HCT116 (cell line): ENCODE measurements around the gene MYH15. TPM values are rescaled to one million over a fixed set of nuclear protein-coding genes. Genes with fewer than 3 reads are reported as not detected.

Source experiments
- ATAC-seq: fragments of 200-7000 bp; cut with Tn5 transposase; 2 replicates; pipeline ENCODE4 v1.9.1; 2020; ENCODE audit warnings: mild to moderate bottlenecking, moderate library complexity
- BruUV-seq: library from RNA; stranded (reverse); fragments of 400-500 nt; replicated peaks from 2 replicates; lab custom pipeline; 2021; lab: Mats Ljungman, UMichigan
- CTCF ChIA-PET: fragments of 300-600 bp; sonication (Branson Sonifier 250); formaldehyde crosslinking; loops from one replicate; lab custom pipeline; 2021; ENCODE audit warnings: antibody characterized with exemption; lab: Charles Lee
- POLR2A ChIA-PET: fragments of 300-600, 350-600 bp; sonication (Branson Sonifier 250); formaldehyde crosslinking; loops from one replicate; lab custom pipeline; 2021; ENCODE audit warnings: antibody characterized with exemption; lab: Charles Lee
- RAD21 ChIA-PET, 2 experiments: fragments of 300-600 bp; sonication (Branson Sonifier 250); formaldehyde crosslinking; loops; one replicate each; lab custom pipeline; 2023; ENCODE audit warnings: low total read pairs in 2 of 2; ENCODE audit not compliant: uncharacterized antibody in 2 of 2, unreplicated experiment in 2 of 2, low non-redundant PET in 1 of 2; lab: Charles Lee
- DNase-seq: peaks from one replicate; pipeline ENCODE4 v3.0.0-alpha.2; 2010; ENCODE audit warnings: low read depth, low spot score
- H2AFZ ChIP-seq: fragments of 200-600 bp; shearing (Covaris generic), sonication (generic); 2 replicates; pipeline ENCODE4 v1.6.1; 2017; ENCODE audit warnings: low read depth, mixed run types, mixed read lengths, antibody characterized with exemption, low read length; ENCODE audit not compliant: poor library complexity, severe bottlenecking
- H3K27ac ChIP-seq: 2 replicates; pipeline ENCODE4 v1.5.1; 2012; ENCODE audit warnings: low read depth, low read length
- H3K27me3 ChIP-seq: fragments of 200-600 bp; sonication (generic); 2 replicates; pipeline ENCODE4 v1.6.1; 2016; ENCODE audit warnings: mixed run types, low read length, mixed read lengths; ENCODE audit not compliant: insufficient read depth
- H3K36me3 ChIP-seq, 2 experiments: fragments of 200-500 bp in 1 of 2; fragments of 200-600 bp in 1 of 2; sonication (Bioruptor generic) in 1 of 2; sonication (generic) in 1 of 2; 2 replicates each; pipeline versions ENCODE4 v1.5.1 to v1.6.1; 2014 to 2016; ENCODE audit warnings: low read length in 2 of 2, inconsistent platforms in 1 of 2, mixed read lengths in 1 of 2, mixed run types in 1 of 2; ENCODE audit not compliant: insufficient read depth in 2 of 2, control insufficient read depth in 1 of 2
- H3K4me1 ChIP-seq, 2 experiments: fragments of 200-600 bp in 1 of 2; sonication (generic) in 1 of 2; 2 replicates each; pipeline versions ENCODE4 v1.5.1 to v1.6.1; 2012 to 2017; ENCODE audit warnings: low read length in 2 of 2, inconsistent platforms in 1 of 2, mild to moderate bottlenecking in 1 of 2, mixed read lengths in 1 of 2, mixed run types in 1 of 2, moderate library complexity in 1 of 2; ENCODE audit not compliant: insufficient read depth in 2 of 2, control insufficient read depth in 1 of 2
- H3K4me2 ChIP-seq: fragments of 200-600 bp; sonication (generic); 2 replicates; pipeline ENCODE4 v1.6.1; 2017; ENCODE audit warnings: mixed run types, low read length, mixed read lengths
- H3K4me3 ChIP-seq, 2 experiments: fragments of 200-600 bp in 1 of 2; sonication (generic) in 1 of 2; replicated peaks in 1 of 2; 2 replicates each; pipeline ENCODE4 v1.5.1; 2011 to 2016; ENCODE audit warnings: low read length in 2 of 2, control low read depth in 1 of 2, low read depth in 1 of 2, mild to moderate bottlenecking in 1 of 2, mixed read lengths in 1 of 2, mixed run types in 1 of 2
- H3K79me2 ChIP-seq: fragments of 200-600 bp; sonication (generic); 2 replicates; pipeline ENCODE4 v1.6.1; 2017; ENCODE audit warnings: mild to moderate bottlenecking, mixed run types, low read length, moderate library complexity, mixed read lengths; ENCODE audit not compliant: insufficient read depth
- H3K9ac ChIP-seq: fragments of 200-600 bp; sonication (generic); 2 replicates; pipeline ENCODE4 v1.6.1; 2016; ENCODE audit warnings: low read length, mixed read lengths
- H3K9me2 ChIP-seq: fragments of 200-600 bp; sonication (generic), shearing (Covaris generic); 2 replicates; pipeline ENCODE4 v1.6.1; 2017; ENCODE audit warnings: mixed run types, mild to moderate bottlenecking, moderate library complexity; ENCODE audit not compliant: insufficient read depth
- H3K9me3 ChIP-seq, 2 experiments: fragments of 200-500 bp in 1 of 2; fragments of 200-600 bp in 1 of 2; sonication (Bioruptor generic) in 1 of 2; sonication (generic) in 1 of 2; 2 replicates each; pipeline ENCODE4 v1.6.1; 2014 to 2017; ENCODE audit warnings: low read length in 2 of 2, mixed read lengths in 2 of 2, inconsistent platforms in 1 of 2, low read depth in 1 of 2, mild to moderate bottlenecking in 1 of 2, mixed run types in 1 of 2, moderate library complexity in 1 of 2; ENCODE audit not compliant: control insufficient read depth in 1 of 2, insufficient read depth in 1 of 2
- H4K20me1 ChIP-seq: fragments of 200-600 bp; sonication (generic), shearing (Covaris generic); 2 replicates; pipeline ENCODE4 v1.6.1; 2017; ENCODE audit warnings: mixed run types, mild to moderate bottlenecking, moderate library complexity; ENCODE audit not compliant: insufficient read depth
- CEBPB ChIP-seq: IDR thresholded peaks from 2 replicates; pipeline ENCODE4 v1.6.1; 2012; ENCODE audit warnings: low read depth
- EGR1 ChIP-seq: IDR thresholded peaks from 2 replicates; pipeline ENCODE4 v1.6.1; 2012; ENCODE audit warnings: low read depth
- ELF1 ChIP-seq: IDR thresholded peaks from 2 replicates; pipeline ENCODE4 v1.6.1; 2012; ENCODE audit warnings: low read depth, borderline replicate concordance
- EZH2phosphoT487 ChIP-seq: fragments of 200-600 bp; IDR thresholded peaks from 2 replicates; pipeline ENCODE4 v1.6.1; 2018; ENCODE audit warnings: antibody characterized with exemption, borderline replicate concordance
- FOSL1 ChIP-seq: IDR thresholded peaks from 2 replicates; pipeline ENCODE4 v1.6.1; 2012; ENCODE audit warnings: low read depth
- JUND ChIP-seq: IDR thresholded peaks from 2 replicates; pipeline ENCODE4 v1.6.1; 2012
- POLR2AphosphoS5 ChIP-seq: IDR thresholded peaks from 2 replicates; pipeline ENCODE4 v1.6.1; 2011; ENCODE audit warnings: mild to moderate bottlenecking, low read depth, low read length, moderate library complexity
- RAD21 ChIP-seq: IDR thresholded peaks from 2 replicates; pipeline ENCODE4 v1.6.1; 2012; ENCODE audit warnings: low read depth, mild to moderate bottlenecking
- SIN3A ChIP-seq: IDR thresholded peaks from 2 replicates; pipeline ENCODE4 v1.6.1; 2012; ENCODE audit warnings: low read depth
- SP1 ChIP-seq: IDR thresholded peaks from 2 replicates; pipeline ENCODE4 v1.6.1; 2012; ENCODE audit warnings: low read depth
- SRF ChIP-seq: IDR thresholded peaks from 2 replicates; pipeline ENCODE4 v1.6.1; 2012; ENCODE audit warnings: low read depth
- TCF7L2 ChIP-seq: IDR thresholded peaks from 2 replicates; pipeline ENCODE4 v1.7.0; 2011; ENCODE audit warnings: borderline replicate concordance, inconsistent platforms; ENCODE audit not compliant: insufficient read depth, insufficient read length; ENCODE audit errors: extremely low read depth
- YY1 ChIP-seq: IDR thresholded peaks from 2 replicates; pipeline ENCODE4 v1.6.1; 2011; ENCODE audit warnings: low read length, low read depth, moderate library complexity, mild to moderate bottlenecking; ENCODE audit not compliant: insufficient replicate concordance; ENCODE audit errors: extremely low read depth
- ZNF274 ChIP-seq: fragments of 200-500 bp; sonication (Bioruptor generic); IDR thresholded peaks from 2 replicates; pipeline ENCODE4 v1.6.1; 2014; ENCODE audit warnings: mild to moderate bottlenecking, low read depth, low read length, inconsistent platforms
- intact Hi-C: fragments of 100-400 bp; cut with micrococcal nuclease; formaldehyde crosslinking; loops from 2 replicates; pipeline ENCODE4 v1.10.0; 2022
- total RNA-seq: library from RNA; stranded (reverse); gene quantifications from one replicate; pipeline ENCODE4 v1.2.1, GENCODE V29; 2021; ENCODE audit not compliant: unreplicated experiment
- TF ChIP-seq, protein P1 (sequence below): IDR thresholded peaks from 2 replicates; pipeline ENCODE4 v1.6.1; 2012
- TF ChIP-seq, protein P2 (sequence below): IDR thresholded peaks from 2 replicates; pipeline ENCODE4 v1.6.1; 2012; ENCODE audit warnings: low read depth
- TF ChIP-seq, protein P3 (sequence below): IDR thresholded peaks from 2 replicates; pipeline ENCODE4 v1.6.1; 2011; ENCODE audit warnings: mild to moderate bottlenecking, low read length, moderate library complexity; ENCODE audit not compliant: insufficient replicate concordance; ENCODE audit errors: extremely low read depth

MYH15 gene
- total RNA-seq, 1 experiment from 2014 or later = 11.2 TPM

DNA sequence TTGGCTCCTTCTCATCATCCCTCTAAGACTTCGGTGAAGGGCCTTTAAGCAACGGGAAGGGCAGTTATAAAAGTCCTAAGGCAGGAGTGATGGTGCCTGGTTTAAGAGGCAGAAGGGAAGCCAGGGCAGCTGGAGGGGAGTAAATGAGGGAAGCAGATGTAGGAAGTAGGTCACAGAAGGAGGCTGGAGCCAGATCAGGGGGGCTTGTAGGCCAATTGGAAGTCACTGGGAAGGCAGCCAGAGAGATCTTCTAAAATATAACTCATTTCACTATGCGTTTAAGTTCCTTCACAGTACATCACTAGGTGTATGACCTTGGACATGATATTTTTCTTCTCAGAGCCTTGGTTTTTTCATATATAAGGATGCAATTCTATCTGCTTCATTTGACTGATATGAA, 94.7 kb downstream of the MYH15 start:
- H3K9me2 ChIP-seq = no peaks in the 10 kb centered on the region
- no peaks in the 10 kb centered on the region for H3K36me3 ChIP-seq
- intact Hi-C loops = no loop called here
- H2AFZ ChIP-seq = no peak overlapping the region
- no peak overlapping the region for H3K9ac ChIP-seq
- H4K20me1 ChIP-seq = no peaks in the 10 kb centered on the region
- ChIA-PET CTCF (no interaction called here), POLR2A (no interaction called here), RAD21 (no interaction called here)
- DNase-seq (no peak), ATAC-seq (no peak)
- no peak overlapping the region for H3K4me2 ChIP-seq
- H3K27ac ChIP-seq = no peak overlapping the region
- no TSS peak for BruUV-seq
- H3K9me3 ChIP-seq = no peaks in the 10 kb centered on the region
- H3K4me3 ChIP-seq = no peak overlapping the region
- no peaks in the 10 kb centered on the region for H3K27me3 ChIP-seq
- TF ChIP-seq RAD21 (no peak), ZNF274 (no peak), SIN3A (no peak), SP1 (no peak), EGR1 (no peak), JUND (no peak), SRF (no peak), ELF1 (no peak), CEBPB (no peak), TCF7L2 (no peak), FOSL1 (no peak), POLR2AphosphoS5 (no peak), YY1 (no peak), EZH2phosphoT487 (no peak)
- TF ChIP-seq, protein P1, sequence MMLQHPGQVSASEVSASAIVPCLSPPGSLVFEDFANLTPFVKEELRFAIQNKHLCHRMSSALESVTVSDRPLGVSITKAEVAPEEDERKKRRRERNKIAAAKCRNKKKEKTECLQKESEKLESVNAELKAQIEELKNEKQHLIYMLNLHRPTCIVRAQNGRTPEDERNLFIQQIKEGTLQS = no peak
- TF ChIP-seq, protein P2, sequence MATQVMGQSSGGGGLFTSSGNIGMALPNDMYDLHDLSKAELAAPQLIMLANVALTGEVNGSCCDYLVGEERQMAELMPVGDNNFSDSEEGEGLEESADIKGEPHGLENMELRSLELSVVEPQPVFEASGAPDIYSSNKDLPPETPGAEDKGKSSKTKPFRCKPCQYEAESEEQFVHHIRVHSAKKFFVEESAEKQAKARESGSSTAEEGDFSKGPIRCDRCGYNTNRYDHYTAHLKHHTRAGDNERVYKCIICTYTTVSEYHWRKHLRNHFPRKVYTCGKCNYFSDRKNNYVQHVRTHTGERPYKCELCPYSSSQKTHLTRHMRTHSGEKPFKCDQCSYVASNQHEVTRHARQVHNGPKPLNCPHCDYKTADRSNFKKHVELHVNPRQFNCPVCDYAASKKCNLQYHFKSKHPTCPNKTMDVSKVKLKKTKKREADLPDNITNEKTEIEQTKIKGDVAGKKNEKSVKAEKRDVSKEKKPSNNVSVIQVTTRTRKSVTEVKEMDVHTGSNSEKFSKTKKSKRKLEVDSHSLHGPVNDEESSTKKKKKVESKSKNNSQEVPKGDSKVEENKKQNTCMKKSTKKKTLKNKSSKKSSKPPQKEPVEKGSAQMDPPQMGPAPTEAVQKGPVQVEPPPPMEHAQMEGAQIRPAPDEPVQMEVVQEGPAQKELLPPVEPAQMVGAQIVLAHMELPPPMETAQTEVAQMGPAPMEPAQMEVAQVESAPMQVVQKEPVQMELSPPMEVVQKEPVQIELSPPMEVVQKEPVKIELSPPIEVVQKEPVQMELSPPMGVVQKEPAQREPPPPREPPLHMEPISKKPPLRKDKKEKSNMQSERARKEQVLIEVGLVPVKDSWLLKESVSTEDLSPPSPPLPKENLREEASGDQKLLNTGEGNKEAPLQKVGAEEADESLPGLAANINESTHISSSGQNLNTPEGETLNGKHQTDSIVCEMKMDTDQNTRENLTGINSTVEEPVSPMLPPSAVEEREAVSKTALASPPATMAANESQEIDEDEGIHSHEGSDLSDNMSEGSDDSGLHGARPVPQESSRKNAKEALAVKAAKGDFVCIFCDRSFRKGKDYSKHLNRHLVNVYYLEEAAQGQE = no peak
- TF ChIP-seq, protein P3, sequence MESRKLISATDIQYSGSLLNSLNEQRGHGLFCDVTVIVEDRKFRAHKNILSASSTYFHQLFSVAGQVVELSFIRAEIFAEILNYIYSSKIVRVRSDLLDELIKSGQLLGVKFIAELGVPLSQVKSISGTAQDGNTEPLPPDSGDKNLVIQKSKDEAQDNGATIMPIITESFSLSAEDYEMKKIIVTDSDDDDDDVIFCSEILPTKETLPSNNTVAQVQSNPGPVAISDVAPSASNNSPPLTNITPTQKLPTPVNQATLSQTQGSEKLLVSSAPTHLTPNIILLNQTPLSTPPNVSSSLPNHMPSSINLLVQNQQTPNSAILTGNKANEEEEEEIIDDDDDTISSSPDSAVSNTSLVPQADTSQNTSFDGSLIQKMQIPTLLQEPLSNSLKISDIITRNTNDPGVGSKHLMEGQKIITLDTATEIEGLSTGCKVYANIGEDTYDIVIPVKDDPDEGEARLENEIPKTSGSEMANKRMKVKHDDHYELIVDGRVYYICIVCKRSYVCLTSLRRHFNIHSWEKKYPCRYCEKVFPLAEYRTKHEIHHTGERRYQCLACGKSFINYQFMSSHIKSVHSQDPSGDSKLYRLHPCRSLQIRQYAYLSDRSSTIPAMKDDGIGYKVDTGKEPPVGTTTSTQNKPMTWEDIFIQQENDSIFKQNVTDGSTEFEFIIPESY = no peak
- TF ChIP-seq, all 23 proteins: peak for 0
- Histone ChIP-seq H3K4me1 (peaks cover 0 to 12% of the 10 kb centered on the region in 2 experiments; a peak in 1 of 4 replicates), H3K79me2 (no peaks in the 10 kb centered on the region)
